Effector CD4-positive, alpha-beta T cell (primary cell): ENCODE measurements around the gene TBCEL.
"Not testable (repeated sequence)": the region's sequence is repeated elsewhere in the genome, so short reads cannot be mapped to it uniquely, and the experiment has no call there.

ENCODE experiments used
- DNase-seq: peaks from one replicate; pipeline ENCODE4 v3.0.0-alpha.2; 2020

Gene TBCEL

DNA sequence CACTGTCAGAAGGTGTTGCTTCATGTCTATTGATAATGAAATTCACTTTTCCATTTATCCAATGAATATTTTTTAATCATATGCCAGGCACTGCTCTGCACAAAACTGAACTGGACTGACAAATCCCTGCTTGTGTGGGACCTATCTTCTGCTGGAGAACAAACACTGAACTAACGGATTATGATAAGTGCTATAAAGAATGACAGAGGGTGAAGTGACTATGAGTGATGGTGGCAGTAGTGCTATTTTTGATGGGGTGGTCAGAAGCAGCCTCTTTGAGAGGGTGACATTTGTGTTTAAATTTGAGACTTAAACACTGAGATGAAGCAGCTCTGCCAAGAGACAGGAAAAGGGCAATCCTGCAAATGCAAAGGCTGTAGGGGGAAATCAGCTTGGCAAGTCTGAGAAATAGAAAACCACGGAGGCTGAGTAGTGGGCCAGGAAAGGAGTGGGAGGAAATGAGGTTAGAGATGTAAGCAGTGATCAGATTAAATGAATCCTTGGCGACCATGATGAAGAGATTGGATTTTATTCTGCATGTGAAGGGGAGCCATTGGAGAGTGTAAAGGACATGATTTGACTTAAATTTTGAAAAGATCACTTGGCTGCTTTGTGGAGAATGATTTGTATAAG is 6.0 kb downstream of the TBCEL start:
- no peak for DNase-seq

DNA sequence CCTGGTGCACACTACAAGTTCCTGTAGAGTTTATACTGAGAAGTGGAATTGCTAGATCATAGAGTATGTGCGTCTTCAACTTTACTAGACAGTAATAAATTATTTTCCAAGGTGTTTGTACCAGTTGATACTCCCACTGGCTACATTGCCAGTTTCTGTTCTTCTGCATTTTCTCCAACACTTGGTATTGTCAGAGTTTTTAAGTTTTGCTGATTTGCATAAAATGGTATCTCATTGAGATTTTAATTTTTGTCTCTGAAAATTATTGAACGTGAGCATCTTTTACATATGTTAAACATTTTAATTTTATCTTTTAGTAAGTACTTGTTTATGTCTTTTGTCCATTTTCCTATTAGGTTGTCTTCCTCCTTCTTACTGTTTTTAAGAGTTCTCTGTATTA is 7.3 kb downstream of the TBCEL start:
- no peak for DNase-seq

DNA sequence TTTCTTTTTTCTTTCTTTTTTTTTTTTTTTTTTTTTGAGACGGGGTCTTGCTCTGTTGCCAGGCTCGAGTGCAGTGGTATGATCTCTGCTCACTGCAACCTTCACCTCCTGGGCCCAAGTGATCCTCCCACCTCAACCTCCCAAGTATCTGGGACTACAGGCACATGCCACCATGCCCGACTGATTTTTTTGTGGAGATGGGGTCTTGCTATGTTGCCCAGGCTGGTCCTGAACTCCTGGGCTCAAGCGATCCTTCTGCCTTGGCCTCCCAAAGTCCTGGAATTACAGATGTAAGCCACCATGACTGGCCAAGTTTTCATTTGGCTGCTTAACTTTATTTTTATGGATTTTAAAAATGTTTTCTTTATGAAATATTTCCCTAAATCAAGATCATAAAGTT is 7.7 kb downstream of the TBCEL start:
- not testable (repeated sequence) for DNase-seq

GRCh38 chr11:121032546-121032945 is 8.6 kb downstream of the TBCEL start:
- no peak for DNase-seq

DNA sequence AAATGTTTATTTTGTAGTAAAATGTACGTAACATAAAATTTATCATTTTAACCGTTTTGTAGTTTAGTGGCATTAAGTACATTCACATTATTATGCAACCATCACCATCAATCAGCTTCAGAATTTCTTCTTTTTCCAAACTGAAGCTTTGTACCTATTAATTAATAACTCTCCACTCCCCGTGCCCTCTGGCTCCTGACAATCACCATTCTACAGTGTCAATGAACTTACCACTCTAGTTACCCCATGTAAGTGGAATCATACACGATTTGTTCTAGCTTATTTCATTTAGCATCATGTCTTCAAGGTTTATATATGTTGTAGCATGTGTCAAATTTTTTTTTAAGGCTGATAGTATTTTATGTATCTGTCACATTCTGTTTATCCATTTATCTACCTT is 9.7 kb downstream of the TBCEL start:
- DNase-seq, result no peak

DNA sequence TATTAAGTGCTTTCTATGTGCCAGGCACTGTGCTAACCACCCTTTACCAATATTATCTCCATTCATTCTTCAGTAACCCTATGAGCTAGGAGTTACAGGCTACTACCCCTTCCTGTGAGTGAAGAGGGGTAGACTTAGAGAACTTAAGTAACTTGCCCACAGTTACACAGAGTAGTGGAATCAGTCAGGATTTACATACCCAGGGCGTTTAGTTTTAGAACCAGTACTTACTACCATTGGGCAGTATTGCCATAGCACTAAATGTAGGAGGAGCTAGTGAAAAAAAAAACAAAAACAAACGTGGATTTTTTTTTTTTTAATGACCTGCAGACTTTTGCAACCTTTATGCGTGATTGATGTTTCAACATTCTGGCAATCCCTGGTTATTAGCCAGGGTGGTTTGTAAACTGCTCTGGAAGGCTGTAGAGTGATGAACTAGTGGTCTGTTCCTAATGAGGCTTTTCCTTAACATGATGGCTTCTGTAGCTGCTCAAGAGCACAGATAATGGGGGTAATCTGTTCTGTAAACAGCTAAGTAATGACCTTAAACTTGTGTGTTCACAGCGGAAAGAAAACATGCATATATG is 11.4 kb downstream of the TBCEL start:
- DNase-seq, result no peak

- no peak for DNase-seq
Measured at GRCh38 chr11:121035780-121036179, 11.9 kb downstream of the TBCEL start.

- DNase-seq, result no peak
Measured at GRCh38 chr11:121037016-121037415, 13.1 kb downstream of the TBCEL start.

GRCh38 chr11:121038648-121039409 is 14.9 kb downstream of the TBCEL start:
- DNase-seq, result no peak

GRCh38 chr11:121039971-121040613 is 16.2 kb downstream of the TBCEL start:
- no peak for DNase-seq

DNA sequence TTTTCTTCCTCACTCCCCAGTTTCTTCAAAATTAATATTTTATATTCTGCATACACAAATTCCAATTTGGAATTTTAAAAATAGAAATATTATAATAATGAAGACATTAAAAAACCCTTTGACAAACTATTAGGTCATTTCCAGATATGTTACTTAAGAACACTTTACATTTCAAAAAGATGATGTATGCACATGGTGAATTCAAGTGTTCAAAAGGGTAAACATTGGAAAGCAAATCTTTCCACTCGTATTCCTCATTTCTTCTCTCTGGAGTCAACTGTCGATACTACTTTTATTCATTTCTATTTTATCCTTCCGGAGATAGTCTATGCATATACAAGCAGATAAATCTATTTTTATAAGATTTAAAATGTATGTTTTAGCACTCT is 16.7 kb downstream of the TBCEL start:
- DNase-seq, result no peak

- DNase-seq, result no peak
Measured at GRCh38 chr11:121041072-121041471, 17.2 kb downstream of the TBCEL start.

GRCh38 chr11:121042296-121042695 is 18.4 kb downstream of the TBCEL start:
- DNase-seq, result no peak

GRCh38 chr11:121047926-121048325 is 24.0 kb downstream of the TBCEL start:
- no peak for DNase-seq

DNA sequence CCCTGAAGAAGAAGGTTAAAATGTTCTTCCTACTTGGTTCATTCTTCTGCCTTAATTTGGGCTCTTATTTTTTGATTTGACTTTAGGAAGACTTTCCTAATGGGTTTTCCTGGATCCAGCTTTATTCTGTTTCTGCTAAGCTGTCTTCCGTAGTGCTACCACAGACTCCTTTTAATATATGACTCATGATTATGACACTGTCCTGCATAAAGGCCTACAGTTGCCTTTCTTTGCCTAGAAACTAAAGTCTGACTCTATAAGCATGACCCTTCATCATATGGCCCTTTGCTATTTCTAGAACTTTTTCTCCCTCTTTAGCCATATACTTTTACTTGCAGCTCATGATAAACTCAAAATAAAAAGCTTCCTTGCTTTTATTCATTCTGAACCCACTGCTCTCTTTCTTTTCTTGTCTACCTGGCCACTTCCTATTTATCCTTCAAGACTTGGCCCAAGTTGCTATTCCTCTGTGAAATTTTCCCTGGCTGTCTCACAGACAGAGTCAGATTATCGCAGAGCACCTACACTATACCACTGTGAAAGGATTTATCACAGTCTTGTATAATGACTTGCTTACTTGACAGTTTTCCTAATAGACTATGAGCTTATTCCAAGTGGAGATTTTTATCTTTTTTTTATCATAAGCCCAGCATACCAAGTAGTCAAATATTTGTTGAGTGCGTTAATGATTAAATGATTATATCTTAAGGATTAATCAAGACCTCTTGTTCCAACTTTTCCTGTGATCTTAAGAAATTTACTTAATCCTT is 24.7 kb downstream of the TBCEL start:
- DNase-seq, result no peak

DNA sequence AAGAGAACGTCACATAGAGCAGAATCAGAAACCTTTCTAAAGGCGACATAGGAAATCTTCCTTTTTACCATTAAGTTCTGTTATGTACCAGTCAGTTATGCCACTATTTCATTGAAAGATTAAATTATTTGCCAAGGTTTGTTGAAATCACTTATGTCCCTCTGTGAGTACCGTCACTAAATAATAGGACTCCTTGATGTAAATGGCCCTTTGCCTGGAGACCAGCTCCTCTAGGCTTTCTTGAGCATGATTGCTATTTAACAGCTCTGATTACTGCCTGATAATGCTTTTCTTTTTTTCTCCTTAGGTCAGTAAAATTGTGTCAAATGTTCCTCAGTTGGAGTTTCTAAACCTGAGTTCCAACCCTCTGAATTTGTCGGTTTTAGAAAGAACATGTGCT is 29.3 kb downstream of the TBCEL start:
- no peak for DNase-seq

DNA sequence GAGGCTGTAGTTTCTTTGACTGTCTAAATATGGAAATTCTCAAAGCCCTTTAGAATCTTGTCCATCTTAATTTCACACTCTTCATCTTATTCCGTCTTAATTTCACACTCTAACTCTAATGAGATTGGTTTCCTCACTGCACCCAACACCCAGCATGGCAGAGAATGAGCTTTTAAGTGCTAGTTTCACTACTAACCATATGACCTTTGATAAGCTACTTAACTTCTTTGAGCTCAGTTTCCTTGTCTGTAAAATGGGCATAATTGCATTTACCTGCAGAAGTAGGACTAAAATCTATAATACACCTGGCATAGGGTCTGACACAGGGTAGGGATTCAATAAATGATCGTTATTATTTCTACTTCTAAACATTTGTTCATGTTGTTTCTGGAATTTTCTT is 30.4 kb downstream of the TBCEL start:
- DNase-seq, result no peak

GRCh38 chr11:121055076-121055475 is 31.2 kb downstream of the TBCEL start:
- no peak for DNase-seq

DNA sequence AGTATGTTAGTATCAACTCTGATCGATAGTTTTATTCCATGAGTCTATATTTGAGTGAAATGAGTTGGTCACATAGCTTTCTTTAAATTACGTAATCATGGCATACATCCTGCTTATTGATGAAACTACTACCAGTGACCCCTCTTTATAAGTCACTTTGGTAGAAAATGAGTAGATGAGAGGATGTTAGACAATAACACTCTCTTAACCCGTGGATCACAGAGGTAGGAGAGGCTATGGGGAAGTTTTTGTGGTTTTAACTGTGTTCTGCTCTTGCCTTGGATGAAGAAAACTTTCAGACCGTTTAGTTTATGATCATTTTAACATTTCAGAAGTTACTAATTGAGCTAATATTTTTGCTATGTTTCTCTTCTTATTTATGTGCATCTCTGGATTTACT is 34.0 kb downstream of the TBCEL start:
- DNase-seq, result no peak

- DNase-seq, result no peak
Measured at GRCh38 chr11:121058941-121059340, 35.0 kb downstream of the TBCEL start.

GRCh38 chr11:121059605-121060004 is 35.7 kb downstream of the TBCEL start:
- DNase-seq, result no peak

GRCh38 chr11:121063728-121064127 is 39.8 kb downstream of the TBCEL start:
- DNase-seq, result no peak

DNA sequence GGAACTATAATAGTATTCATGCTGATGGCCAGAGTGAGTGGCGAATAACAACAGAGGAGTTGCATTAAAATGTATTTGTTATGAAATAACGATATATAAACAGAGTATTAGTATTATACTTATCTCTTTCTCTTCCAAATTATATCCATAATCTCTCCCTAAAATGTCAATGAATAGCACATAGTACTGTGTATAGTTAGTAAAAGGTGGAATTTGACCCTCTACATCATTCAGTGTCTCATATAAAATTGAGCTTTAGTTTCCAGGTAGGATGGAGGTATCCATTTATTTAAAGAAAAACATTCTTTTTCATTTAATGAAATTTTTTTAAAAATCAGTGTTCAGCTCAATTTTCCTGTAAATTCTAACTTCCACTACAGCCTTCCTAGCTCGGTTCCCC is 42.7 kb downstream of the TBCEL start:
- no peak for DNase-seq
